Measurements from ENCODE around the gene LTBP3.

LTBP3 gene

DNA sequence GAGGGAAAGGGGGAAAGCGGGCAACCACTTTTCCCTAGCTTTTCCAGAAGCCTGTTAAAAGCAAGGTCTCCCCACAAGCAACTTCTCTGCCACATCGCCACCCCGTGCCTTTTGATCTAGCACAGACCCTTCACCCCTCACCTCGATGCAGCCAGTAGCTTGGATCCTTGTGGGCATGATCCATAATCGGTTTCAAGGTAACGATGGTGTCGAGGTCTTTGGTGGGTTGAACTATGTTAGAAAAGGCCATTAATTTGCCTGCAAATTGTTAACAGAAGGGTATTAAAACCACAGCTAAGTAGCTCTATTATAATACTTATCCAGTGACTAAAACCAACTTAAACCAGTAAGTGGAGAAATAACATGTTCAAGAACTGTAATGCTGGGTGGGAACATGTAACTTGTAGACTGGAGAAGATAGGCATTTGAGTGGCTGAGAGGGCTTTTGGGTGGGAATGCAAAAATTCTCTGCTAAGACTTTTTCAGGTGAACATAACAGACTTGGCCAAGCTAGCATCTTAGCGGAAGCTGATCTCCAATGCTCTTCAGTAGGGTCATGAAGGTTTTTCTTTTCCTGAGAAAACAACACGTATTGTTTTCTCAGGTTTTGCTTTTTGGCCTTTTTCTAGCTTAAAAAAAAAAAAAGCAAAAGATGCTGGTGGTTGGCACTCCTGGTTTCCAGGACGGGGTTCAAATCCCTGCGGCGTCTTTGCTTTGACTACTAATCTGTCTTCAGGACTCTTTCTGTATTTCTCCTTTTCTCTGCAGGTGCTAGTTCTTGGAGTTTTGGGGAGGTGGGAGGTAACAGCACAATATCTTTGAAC lies 52.5 kb downstream of the LTBP3 start:
- no peak for DNase-seq (ENCODE audit: low spot score)

GRCh38 chr11:65504674-65505465 lies 53.3 kb downstream of the LTBP3 start:
- no peak for DNase-seq (ENCODE audit: low spot score)

DNA sequence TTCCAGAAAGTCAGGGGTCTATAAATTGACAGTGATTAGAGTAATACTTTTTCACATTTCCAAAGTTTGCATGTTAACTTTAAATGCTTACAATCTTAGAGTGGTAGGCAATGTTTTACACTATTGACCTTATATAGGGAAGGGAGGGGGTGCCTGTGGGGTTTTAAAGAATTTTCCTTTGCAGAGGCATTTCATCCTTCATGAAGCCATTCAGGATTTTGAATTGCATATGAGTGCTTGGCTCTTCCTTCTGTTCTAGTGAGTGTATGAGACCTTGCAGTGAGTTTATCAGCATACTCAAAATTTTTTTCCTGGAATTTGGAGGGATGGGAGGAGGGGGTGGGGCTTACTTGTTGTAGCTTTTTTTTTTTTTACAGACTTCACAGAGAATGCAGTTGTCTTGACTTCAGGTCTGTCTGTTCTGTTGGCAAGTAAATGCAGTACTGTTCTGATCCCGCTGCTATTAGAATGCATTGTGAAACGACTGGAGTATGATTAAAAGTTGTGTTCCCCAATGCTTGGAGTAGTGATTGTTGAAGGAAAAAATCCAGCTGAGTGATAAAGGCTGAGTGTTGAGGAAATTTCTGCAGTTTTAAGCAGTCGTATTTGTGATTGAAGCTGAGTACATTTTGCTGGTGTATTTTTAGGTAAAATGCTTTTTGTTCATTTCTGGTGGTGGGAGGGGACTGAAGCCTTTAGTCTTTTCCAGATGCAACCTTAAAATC lies 54.0 kb downstream of the LTBP3 start:
- DNase-seq (ENCODE audit: low spot score) = no peak

DNA sequence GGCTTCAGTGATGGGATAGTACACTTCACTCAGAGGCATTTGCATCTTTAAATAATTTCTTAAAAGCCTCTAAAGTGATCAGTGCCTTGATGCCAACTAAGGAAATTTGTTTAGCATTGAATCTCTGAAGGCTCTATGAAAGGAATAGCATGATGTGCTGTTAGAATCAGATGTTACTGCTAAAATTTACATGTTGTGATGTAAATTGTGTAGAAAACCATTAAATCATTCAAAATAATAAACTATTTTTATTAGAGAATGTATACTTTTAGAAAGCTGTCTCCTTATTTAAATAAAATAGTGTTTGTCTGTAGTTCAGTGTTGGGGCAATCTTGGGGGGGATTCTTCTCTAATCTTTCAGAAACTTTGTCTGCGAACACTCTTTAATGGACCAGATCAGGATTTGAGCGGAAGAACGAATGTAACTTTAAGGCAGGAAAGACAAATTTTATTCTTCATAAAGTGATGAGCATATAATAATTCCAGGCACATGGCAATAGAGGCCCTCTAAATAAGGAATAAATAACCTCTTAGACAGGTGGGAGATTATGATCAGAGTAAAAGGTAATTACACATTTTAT lies 54.7 kb downstream of the LTBP3 start:
- no peak for DNase-seq (ENCODE audit: low spot score)

GRCh38 chr11:65502555-65503367 lies 55.4 kb downstream of the LTBP3 start:
- DNase-seq (ENCODE audit: low spot score) = no peak

DNA sequence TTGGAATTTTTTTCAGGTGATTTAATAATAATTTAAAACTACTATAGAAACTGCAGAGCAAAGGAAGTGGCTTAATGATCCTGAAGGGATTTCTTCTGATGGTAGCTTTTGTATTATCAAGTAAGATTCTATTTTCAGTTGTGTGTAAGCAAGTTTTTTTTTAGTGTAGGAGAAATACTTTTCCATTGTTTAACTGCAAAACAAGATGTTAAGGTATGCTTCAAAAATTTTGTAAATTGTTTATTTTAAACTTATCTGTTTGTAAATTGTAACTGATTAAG lies 55.9 kb downstream of the LTBP3 start:
- no peak for DNase-seq (ENCODE audit: low spot score)

DNA sequence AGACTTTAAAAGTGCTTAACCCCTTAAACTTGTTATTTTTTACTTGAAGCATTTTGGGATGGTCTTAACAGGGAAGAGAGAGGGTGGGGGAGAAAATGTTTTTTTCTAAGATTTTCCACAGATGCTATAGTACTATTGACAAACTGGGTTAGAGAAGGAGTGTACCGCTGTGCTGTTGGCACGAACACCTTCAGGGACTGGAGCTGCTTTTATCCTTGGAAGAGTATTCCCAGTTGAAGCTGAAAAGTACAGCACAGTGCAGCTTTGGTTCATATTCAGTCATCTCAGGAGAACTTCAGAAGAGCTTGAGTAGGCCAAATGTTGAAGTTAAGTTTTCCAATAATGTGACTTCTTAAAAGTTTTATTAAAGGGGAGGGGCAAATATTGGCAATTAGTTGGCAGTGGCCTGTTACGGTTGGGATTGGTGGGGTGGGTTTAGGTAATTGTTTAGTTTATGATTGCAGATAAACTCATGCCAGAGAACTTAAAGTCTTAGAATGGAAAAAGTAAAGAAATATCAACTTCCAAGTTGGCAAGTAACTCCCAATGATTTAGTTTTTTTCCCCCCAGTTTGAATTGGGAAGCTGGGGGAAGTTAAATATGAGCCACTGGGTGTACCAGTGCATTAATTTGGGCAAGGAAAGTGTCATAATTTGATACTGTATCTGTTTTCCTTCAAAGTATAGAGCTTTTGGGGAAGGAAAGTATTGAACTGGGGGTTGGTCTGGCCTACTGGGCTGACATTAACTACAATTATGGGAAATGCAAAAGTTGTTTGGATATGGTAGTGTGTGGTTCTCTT lies 56.5 kb downstream of the LTBP3 start:
- no peak for DNase-seq (ENCODE audit: low spot score)

DNA sequence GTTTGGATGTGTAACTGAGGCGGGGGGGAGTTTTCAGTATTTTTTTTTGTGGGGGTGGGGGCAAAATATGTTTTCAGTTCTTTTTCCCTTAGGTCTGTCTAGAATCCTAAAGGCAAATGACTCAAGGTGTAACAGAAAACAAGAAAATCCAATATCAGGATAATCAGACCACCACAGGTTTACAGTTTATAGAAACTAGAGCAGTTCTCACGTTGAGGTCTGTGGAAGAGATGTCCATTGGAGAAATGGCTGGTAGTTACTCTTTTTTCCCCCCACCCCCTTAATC lies 57.0 kb downstream of the LTBP3 start:
- no peak for DNase-seq (ENCODE audit: low spot score)

DNA sequence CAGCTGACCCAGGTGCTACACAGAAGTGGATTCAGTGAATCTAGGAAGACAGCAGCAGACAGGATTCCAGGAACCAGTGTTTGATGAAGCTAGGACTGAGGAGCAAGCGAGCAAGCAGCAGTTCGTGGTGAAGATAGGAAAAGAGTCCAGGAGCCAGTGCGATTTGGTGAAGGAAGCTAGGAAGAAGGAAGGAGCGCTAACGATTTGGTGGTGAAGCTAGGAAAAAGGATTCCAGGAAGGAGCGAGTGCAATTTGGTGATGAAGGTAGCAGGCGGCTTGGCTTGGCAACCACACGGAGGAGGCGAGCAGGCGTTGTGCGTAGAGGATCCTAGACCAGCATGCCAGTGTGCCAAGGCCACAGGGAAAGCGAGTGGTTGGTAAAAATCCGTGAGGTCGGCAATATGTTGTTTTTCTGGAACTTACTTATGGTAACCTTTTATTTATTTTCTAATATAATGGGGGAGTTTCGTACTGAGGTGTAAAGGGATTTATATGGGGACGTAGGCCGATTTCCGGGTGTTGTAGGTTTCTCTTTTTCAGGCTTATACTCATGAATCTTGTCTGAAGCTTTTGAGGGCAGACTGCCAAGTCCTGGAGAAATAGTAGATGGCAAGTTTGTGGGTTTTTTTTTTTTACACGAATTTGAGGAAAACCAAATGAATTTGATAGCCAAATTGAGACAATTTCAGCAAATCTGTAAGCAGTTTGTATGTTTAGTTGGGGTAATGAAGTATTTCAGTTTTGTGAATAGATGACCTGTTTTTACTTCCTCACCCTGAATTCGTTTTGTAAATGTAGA lies 57.6 kb downstream of the LTBP3 start:
- no peak for DNase-seq (ENCODE audit: low spot score)

DNA sequence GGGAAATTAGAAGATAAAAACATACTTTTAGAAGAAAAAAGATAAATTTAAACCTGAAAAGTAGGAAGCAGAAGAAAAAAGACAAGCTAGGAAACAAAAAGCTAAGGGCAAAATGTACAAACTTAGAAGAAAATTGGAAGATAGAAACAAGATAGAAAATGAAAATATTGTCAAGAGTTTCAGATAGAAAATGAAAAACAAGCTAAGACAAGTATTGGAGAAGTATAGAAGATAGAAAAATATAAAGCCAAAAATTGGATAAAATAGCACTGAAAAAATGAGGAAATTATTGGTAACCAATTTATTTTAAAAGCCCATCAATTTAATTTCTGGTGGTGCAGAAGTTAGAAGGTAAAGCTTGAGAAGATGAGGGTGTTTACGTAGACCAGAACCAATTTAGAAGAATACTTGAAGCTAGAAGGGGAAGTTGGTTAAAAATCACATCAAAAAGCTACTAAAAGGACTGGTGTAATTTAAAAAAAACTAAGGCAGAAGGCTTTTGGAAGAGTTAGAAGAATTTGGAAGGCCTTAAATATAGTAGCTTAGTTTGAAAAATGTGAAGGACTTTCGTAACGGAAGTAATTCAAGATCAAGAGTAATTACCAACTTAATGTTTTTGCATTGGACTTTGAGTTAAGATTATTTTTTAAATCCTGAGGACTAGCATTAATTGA lies 58.3 kb downstream of the LTBP3 start:
- no peak for DNase-seq (ENCODE audit: low spot score)

DNA sequence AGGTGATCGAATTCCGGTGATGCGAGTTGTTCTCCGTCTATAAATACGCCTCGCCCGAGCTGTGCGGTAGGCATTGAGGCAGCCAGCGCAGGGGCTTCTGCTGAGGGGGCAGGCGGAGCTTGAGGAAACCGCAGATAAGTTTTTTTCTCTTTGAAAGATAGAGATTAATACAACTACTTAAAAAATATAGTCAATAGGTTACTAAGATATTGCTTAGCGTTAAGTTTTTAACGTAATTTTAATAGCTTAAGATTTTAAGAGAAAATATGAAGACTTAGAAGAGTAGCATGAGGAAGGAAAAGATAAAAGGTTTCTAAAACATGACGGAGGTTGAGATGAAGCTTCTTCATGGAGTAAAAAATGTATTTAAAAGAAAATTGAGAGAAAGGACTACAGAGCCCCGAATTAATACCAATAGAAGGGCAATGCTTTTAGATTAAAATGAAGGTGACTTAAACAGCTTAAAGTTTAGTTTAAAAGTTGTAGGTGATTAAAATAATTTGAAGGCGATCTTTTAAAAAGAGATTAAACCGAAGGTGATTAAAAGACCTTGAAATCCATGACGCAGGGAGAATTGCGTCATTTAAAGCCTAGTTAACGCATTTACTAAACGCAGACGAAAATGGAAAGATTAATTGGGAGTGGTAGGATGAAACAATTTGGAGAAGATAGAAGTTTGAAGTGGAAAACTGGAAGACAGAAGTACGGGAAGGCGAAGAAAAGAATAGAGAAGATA lies 59.0 kb downstream of the LTBP3 start, which contains the start of gene MALAT1:
MALAT1 (plus strand) TSS at position 69 of the 736 bp plus-strand sequence.
- DNase-seq (ENCODE audit: low spot score) = no peak

- DNase-seq (ENCODE audit: low spot score) = no peak
These were observed 59.5 kb downstream of the LTBP3 start for GRCh38 chr11:65498727-65498976.

GRCh38 chr11:65498042-65498726 lies 60.0 kb downstream of the LTBP3 start:
- DNase-seq (ENCODE audit: low spot score) = no peak

DNA sequence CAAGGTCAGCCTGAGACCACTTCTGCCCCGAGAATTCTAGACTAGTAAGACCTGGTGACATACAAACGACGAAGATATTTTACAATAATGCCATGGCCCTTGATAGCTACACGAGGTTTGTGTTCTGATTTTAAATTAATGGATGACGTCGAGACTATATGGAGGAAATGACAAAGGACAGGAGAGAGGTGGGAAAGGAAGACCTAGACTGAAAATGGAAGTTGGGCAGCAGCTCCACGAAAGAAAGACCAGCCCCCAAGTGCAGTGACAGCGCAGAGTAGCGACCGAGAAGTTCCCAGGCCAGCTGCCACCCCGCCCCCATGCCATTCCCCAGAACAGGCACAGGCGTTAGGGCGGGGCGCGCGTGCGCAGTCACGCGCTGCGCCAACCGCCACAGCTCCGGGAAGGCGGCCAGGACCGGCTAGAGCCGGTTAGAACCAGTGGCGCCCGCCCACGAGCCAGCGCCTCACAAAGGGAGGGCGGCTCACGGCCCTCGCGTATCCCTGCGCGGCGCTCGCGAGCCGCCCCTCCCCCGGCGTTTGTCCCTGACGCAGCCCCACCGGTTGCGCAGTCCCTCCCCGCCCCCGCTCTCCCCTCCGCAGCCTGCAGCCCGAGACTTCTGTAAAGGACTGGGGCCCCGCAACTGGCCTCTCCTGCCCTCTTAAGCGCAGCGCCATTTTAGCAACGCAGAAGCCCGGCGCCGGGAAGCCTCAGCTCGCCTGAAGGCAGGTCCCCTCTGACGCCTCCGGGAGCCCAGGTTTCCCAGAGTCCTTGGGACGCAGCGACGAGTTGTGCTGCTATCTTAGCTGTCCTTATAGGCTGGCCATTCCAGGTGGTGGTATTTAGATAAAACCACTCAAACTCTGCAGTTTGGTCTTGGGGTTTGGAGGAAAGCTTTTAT lies 60.8 kb downstream of the LTBP3 start:
- DNase-seq (ENCODE audit: low spot score) = peak; percentile 72

- no peak for DNase-seq (ENCODE audit: low spot score)
These were observed 61.6 kb downstream of the LTBP3 start for GRCh38 chr11:65496304-65497140.

GRCh38 chr11:65493367-65494176 lies 64.6 kb downstream of the LTBP3 start:
- DNase-seq (ENCODE audit: low spot score) = no peak
